Measurements from ENCODE around the gene RAB40A.

Gene RAB40A

DNA sequence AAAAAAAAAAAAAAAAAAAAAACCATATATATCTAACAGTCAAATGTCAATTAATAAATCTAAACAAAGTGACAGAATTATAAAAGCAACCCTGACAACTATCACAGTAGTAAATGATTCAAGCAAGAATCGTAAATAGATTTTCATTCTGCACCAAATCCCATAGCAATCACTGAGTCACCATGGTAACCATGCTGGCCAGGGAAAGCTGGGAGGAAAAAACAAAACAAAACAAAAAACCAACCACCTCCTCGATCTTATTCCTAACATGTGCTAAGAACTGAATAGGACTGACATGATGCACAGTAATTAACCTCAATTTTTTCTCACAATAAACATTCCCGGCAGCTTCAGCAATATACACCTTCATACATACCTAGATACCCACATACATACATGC lies 30.6 kb upstream of the RAB40A start:
- Histone ChIP-seq H3K9me3 (no peaks in the 10 kb centered on the region; the same call in 1 of the 2 replicates), H4K20me1 (no peaks in the 10 kb centered on the region), H3K4me1 (no peaks in the 10 kb centered on the region), H3K9ac (no peak overlapping the region), H3K36me3 (no peaks in the 10 kb centered on the region), H3K4me3 (no peak overlapping the region), H3K27me3 (no peaks in the 10 kb centered on the region), H3K27ac (no peak overlapping the region), H3K4me2 (no peak overlapping the region)
- TF ChIP-seq Cebpa-rat (IDR thresholded peaks at IDR 0.05) = no peak

DNA sequence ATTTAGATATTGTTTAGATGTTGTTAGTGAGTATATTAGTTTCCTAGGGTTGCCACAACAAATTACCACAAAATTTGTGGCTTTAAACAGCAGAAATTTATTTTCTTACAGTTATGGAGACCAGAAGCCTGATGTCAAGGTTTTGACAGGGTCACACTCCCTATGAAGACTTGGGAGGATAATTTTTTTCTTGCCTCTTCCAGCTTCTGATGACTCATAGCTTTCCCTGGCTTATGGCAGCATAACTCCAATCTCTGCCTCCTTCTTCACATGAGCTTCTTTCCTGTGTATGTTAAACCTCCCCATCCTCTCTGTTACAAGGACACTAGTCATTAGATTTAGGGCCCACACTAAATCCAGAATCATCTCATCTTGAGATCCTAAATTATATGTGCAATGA lies 20.9 kb upstream of the RAB40A start:
- Histone ChIP-seq H3K4me2 (no peak overlapping the region), H3K36me3 (no peaks in the 10 kb centered on the region), H3K4me1 (no peaks in the 10 kb centered on the region), H3K27ac (no peak overlapping the region), H4K20me1 (no peaks in the 10 kb centered on the region; the same call in 1 of the 2 replicates), H3K27me3 (no peaks in the 10 kb centered on the region), H3K9me3 (no peaks in the 10 kb centered on the region), H3K9ac (no peak overlapping the region), H3K4me3 (no peak overlapping the region)
- no peak for TF ChIP-seq Cebpa-rat (IDR thresholded peaks at IDR 0.05)

DNA sequence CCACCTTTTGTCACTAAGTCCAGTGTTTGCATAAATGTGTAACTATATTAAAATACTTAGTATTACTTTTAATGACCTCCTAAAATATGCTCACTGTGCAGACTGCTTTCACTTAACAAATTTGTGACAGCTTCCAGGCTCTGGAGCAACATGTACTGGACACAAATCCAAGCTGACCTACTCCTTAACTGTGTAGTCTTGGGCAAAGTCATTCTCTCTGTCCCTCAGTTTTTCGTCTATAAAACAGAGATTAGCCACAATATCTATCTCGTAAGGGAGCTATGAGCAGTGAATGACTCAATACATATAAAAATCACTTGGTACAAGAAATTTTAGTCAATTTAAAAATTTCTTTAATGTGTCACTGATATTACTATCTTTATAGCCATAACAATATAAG lies 20.4 kb upstream of the RAB40A start:
- no peaks in the 10 kb centered on the region; the same call in 1 of the 2 replicates for H4K20me1 ChIP-seq
- no peak for TF ChIP-seq Cebpa-rat (IDR thresholded peaks at IDR 0.05)
- H3K4me3 ChIP-seq = no peak overlapping the region
- H3K27me3 ChIP-seq = no peaks in the 10 kb centered on the region
- no peaks in the 10 kb centered on the region for H3K4me1 ChIP-seq
- no peak overlapping the region for H3K27ac ChIP-seq
- no peaks in the 10 kb centered on the region for H3K9me3 ChIP-seq
- no peak overlapping the region for H3K4me2 ChIP-seq
- no peak overlapping the region for H3K9ac ChIP-seq
- no peaks in the 10 kb centered on the region for H3K36me3 ChIP-seq

DNA sequence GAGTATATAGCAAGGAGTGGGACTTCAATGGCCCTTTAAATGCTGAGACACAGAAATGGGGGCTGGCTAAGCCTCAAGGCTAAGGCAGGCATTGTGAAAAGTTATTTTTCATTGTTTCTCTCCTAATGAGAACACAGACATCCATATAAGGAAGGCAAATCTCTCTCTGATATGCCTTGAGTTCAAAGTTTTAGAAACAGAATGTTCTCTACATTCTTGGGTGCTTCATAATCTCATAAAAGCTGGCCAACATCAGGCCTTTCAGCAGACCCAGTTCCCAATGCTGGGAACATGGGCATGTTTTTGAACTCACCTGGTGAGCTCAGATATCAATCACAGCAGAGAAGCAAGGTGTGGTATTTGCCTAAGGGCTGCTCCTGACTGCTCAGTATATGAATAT lies 19.4 kb upstream of the RAB40A start:
- no peak overlapping the region for H3K27ac ChIP-seq

DNA sequence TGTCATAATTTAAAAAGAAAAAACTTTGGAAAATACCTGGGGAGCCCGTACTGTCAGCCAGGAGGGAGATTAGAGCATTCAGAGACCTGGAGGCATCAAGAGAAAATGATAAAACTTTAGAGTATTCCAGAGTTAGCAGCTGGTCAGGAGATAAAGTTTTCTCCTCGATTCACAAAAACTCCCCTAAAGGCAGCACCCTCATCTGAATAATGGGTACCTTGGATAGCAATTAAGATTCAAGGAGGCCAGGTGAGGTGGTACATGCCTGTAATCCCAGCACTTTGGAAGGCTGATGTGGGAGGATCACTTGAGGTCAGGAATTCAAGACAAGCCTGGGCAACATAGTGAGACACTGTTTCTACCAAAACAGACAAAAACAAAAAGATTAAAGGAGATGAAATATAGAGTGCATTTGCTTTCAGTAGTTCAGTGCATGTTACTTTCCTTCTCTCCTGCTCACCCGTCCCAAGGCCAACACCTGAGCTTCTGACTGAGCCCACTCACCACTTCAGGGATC lies 18.6 kb upstream of the RAB40A start:
- TF ChIP-seq Cebpa-rat (IDR thresholded peaks at IDR 0.05) = no peak
- H4K20me1 ChIP-seq = no peaks in the 10 kb centered on the region; the same call in 1 of the 2 replicates
- no peak overlapping the region for H3K4me3 ChIP-seq
- no peaks in the 10 kb centered on the region for H3K27me3 ChIP-seq
- no peak overlapping the region for H3K27ac ChIP-seq
- H3K4me1 ChIP-seq = no peaks in the 10 kb centered on the region
- no peaks in the 10 kb centered on the region for H3K9me3 ChIP-seq
- no peak overlapping the region for H3K4me2 ChIP-seq
- H3K36me3 ChIP-seq = no peaks in the 10 kb centered on the region
- H3K9ac ChIP-seq = no peak overlapping the region

More for the DNA sequence above, 19.4 kb upstream of the RAB40A start:
- no peaks in the 10 kb centered on the region for H3K9me3 ChIP-seq
- no peak overlapping the region for H3K4me3 ChIP-seq
- no peak overlapping the region for H3K4me2 ChIP-seq
- no peaks in the 10 kb centered on the region for H3K27me3 ChIP-seq
- no peaks in the 10 kb centered on the region; the same call in 1 of the 2 replicates for H4K20me1 ChIP-seq
- H3K4me1 ChIP-seq = no peaks in the 10 kb centered on the region
- H3K36me3 ChIP-seq = no peaks in the 10 kb centered on the region
- H3K9ac ChIP-seq = no peak overlapping the region
- TF ChIP-seq Cebpa-rat (IDR thresholded peaks at IDR 0.05) = no peak

DNA sequence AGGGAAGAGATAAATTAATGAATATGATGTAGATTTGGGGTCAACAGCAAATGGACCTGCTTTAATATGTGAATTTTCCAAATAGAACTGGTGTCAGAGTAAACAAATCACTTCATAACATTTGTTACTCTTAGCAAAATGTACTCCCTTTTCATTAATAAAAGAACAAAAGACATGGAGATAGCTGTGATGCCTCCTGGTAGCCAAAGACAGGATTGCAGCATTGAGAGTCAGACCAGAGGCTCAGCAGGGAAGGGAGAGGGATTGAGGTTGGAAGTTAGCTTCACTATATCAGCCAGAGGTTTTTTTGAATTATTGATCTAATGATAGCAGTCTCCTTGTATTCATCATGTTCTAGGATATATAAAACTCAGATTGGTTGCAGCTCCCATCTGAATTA lies 17.4 kb upstream of the RAB40A start:
- Histone ChIP-seq H3K9ac (no peak overlapping the region), H4K20me1 (no peaks in the 10 kb centered on the region; the same call in 1 of the 2 replicates), H3K36me3 (no peaks in the 10 kb centered on the region), H3K9me3 (no peaks in the 10 kb centered on the region), H3K4me3 (no peak overlapping the region), H3K4me2 (no peak overlapping the region), H3K4me1 (no peaks in the 10 kb centered on the region), H3K27ac (no peak overlapping the region), H3K27me3 (no peaks in the 10 kb centered on the region)
- TF ChIP-seq Cebpa-rat (IDR thresholded peaks at IDR 0.05) = no peak

DNA sequence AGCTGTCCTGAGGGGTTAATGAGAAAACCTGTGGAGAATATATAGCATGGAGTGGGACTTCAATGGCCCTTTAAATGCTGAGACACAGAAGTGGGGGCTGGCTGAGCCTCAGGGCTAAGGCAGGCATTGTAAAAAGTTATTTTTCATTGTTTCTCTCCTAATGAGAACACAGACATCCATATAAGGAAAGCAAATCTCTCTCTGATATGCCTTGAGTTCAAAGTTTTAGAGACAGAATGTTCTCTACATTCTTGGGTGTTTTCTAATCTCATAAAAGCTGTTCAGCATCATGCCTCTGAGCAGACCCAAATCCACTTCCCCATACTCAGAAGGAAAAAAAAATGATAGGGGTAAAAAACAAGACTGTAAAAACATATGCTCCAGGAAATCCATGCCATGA lies 16.8 kb upstream of the RAB40A start:
- no peak overlapping the region for H3K9ac ChIP-seq
- H3K36me3 ChIP-seq = no peaks in the 10 kb centered on the region
- H3K27me3 ChIP-seq = no peaks in the 10 kb centered on the region
- H3K4me3 ChIP-seq = no peak overlapping the region
- H3K4me2 ChIP-seq = no peak overlapping the region
- H3K4me1 ChIP-seq = no peaks in the 10 kb centered on the region
- H3K27ac ChIP-seq = no peak overlapping the region
- TF ChIP-seq Cebpa-rat (IDR thresholded peaks at IDR 0.05) = no peak
- no peaks in the 10 kb centered on the region; the same call in 1 of the 2 replicates for H4K20me1 ChIP-seq
- no peaks in the 10 kb centered on the region for H3K9me3 ChIP-seq

DNA sequence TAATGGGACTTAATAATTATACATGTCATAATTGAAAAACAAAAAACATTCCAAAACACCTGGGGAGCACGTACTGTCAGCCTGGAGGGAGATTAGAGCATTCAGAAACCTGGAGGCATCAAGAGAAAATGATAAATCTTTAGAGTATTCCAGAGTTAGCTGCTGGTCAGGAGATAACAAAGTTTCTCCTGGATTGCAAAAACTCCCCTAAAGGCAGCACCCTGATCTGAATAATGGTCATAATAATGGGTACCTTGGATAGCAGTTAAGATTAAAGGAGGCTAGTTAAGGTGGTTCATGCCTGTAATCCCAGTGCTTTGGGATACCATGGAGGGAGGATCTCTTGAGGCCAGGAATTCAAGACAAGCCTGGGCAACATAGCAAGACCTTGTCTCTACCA lies 15.9 kb upstream of the RAB40A start:
- no peak overlapping the region for H3K9ac ChIP-seq
- H3K4me3 ChIP-seq = no peak overlapping the region
- H4K20me1 ChIP-seq = no peaks in the 10 kb centered on the region; the same call in 1 of the 2 replicates
- no peaks in the 10 kb centered on the region for H3K9me3 ChIP-seq
- no peaks in the 10 kb centered on the region for H3K4me1 ChIP-seq
- no peak overlapping the region for H3K4me2 ChIP-seq
- no peak overlapping the region for H3K27ac ChIP-seq
- no peaks in the 10 kb centered on the region for H3K27me3 ChIP-seq
- H3K36me3 ChIP-seq = no peaks in the 10 kb centered on the region
- no peak for TF ChIP-seq Cebpa-rat (IDR thresholded peaks at IDR 0.05)

DNA sequence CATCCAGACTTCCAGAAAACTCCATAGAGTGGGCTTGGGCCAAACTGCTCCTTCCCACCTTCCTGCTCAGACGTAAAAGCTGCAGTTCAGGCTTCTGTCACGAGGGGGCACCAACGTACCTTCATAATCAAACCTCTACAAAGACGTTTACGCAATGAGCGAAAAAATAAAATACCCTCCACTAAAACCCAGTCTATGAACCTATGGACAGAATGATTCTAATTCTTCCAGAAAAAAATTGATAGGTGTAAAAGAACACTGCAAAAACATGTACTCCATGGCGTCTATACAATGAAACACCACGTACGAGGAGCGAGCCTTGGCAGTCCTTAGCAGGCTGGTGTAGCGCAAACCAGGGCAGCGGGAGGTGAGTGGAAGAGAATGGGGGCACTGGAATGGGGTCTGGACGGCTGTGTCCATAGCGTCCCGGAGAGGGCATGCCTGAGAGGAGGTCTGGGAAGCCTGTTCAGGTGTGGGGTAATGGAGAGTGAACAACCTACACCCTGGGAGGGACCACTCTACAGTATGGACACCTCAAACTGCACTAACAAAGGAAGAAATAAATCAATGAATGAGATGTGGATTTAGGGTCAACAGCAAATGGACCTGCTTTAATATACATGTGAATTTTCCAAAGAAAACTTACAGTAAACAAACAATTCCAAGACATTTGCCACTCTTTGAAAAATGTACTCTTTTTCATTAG lies 14.4 kb upstream of the RAB40A start:
- no peaks in the 10 kb centered on the region for H3K9me3 ChIP-seq
- H3K27ac ChIP-seq = no peak overlapping the region
- H3K4me3 ChIP-seq = peak overlapping the region; percentile 53
- no peaks in the 10 kb centered on the region for H3K4me1 ChIP-seq
- H3K36me3 ChIP-seq = no peaks in the 10 kb centered on the region
- H3K27me3 ChIP-seq = peaks cover 1% of the 10 kb centered on the region; the same call in 1 of the 2 replicates
- TF ChIP-seq Cebpa-rat (IDR thresholded peaks at IDR 0.05) = 0 out of 2 replicates have a peak, but pooled peaks have one; percentile 28
- peak overlapping the region; percentile 53 for H3K4me2 ChIP-seq
- H3K9ac ChIP-seq = no peak overlapping the region
- no peaks in the 10 kb centered on the region; the same call in 1 of the 2 replicates for H4K20me1 ChIP-seq

DNA sequence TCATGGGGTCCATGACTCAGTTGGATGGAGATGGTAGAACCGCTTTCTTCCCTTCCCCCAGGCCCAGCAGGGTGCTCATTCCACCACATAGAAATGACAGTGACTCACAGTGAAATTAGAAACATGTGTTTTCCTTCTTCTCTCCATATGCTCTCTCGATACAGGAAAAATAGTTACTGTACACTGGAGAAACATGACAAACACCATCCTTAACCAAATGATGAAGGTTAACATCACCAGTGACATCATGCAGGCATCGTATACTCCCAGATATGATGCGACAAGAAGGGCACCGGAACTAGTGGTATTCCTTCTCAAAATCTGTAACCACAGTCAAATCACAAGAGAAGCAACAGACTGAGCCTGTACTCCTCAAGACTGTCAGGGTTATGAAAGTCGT lies 11.7 kb upstream of the RAB40A start:
- no peaks in the 10 kb centered on the region for H3K36me3 ChIP-seq

More for the DNA sequence above, 11.7 kb upstream of the RAB40A start:
- H3K9me3 ChIP-seq = no peaks in the 10 kb centered on the region
- no peak overlapping the region for H3K27ac ChIP-seq
- H3K9ac ChIP-seq = no peak overlapping the region
- H3K27me3 ChIP-seq = peaks cover 13% of the 10 kb centered on the region
- H3K4me1 ChIP-seq = no peaks in the 10 kb centered on the region
- no peak overlapping the region for H3K4me3 ChIP-seq
- no peak overlapping the region for H3K4me2 ChIP-seq
- TF ChIP-seq Cebpa-rat (IDR thresholded peaks at IDR 0.05) = no peak
- H4K20me1 ChIP-seq = no peaks in the 10 kb centered on the region
